ENCODE measurements around the gene PAPOLB.

The PAPOLB gene

DNA sequence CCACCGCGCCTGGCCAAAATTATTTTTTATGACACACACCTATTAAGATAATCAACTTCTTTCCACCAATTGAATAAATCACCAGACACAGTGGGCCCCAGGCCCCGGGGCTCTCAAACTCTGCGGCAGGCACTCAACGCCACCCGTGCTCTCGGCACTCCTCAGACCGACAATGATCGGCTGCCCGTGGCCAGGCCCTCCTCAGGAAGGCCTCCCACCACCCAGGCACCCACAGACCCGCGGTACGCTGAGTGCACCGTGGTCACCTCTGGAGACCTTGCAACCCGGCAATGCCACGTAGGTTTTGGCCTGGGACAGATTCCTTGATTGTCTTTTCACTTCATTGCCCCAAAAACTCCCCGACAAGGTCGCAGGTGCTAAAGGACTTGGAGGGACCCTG is 14.8 kb upstream of the PAPOLB start:
- DNase-seq: no peak

DNA sequence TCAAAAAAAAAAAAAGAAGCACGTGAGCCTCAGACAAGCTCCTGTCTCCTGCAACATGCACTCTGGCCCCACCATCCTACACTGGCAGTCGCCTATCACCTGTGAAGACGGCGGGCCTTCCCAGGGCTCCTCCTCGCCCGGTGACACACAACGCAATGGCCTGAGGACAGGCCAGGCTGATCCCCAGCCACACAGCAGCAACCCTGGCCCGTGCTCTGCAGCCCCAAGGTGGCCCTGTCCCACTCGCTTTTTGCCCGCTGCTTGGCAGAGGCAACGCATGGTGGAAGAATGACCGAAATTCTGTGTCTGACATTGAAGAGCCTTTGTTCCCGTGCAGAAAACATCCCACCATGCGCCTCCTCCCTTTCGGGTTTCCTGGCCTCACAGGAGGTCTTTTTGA is 13.6 kb upstream of the PAPOLB start:
- DNase-seq: no peak

DNA sequence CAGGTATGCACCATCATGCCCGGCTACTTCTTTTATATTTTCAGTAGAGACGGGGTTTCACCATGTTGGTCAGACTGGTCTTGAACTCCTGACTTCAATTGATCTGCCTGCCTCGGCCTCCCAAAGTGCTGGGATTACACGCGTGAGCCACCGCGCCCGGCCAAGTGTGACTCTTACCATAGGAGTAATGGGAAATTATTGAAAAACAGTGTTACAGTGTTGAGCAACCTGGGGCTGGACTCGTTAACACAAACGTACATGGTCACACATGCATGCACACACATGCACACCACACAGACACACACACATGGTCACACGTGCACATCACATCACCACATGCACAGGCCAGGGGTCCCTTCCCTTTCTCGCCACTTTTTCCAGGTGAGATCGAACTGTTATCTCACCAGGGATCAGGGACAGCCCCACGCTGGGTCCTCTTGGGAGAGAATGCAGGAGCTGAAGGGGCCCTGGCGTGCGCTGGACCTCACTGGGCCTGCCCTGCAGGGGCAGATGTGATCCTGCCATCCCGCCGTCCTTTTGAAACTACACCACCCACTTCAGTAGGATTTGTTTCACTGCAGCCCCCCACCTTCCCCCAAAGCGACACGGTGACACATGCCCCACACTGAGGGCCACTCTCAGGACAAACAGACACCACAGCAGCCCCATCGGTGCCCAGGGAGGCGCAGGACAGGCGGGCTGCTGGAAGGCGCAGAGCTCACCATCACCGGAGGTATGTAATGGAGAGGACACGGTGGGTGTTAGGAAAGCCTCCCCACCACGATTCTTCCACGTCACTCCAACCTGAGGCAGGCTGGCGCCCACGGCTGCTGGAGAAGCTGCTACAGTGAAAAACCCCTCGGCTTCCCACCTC is 11.5 kb upstream of the PAPOLB start:
- no peak for DNase-seq

DNA sequence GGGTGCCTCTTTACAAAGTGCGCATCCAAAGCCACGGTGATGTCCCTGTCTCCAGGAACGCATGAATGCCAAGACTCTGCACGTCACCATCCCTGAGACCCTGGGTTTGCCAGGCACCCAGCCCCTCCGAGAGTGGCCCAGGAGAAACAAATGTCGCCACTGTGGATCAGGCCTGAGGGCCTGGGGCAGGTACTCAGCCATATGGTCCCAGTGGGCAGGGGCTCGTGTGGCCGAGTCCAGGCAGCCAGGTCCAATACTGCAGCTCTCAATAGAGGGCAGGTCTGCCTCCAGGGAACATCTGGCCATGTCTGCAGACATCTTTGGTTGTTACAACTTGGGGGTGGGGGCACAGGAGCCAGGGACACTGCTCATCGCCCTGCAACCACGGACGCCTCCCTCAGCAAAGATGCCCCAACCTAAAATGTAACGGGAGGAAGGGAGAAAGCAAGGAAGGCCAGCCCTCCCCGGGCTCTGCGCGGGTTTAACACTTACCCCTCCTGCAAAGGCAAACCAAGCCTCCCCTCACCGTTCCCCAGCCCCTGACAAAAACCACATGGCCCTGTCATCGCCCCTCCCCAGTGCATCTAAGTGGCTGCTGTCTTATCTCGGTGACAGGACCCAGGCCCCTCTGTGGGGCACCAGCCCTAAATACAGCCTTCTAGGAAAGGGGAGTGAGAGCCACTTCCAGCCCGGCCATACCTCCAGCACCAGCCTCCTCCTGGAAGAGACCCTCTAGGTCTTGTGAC is 10.3 kb upstream of the PAPOLB start:
- DNase-seq: no peak

DNA sequence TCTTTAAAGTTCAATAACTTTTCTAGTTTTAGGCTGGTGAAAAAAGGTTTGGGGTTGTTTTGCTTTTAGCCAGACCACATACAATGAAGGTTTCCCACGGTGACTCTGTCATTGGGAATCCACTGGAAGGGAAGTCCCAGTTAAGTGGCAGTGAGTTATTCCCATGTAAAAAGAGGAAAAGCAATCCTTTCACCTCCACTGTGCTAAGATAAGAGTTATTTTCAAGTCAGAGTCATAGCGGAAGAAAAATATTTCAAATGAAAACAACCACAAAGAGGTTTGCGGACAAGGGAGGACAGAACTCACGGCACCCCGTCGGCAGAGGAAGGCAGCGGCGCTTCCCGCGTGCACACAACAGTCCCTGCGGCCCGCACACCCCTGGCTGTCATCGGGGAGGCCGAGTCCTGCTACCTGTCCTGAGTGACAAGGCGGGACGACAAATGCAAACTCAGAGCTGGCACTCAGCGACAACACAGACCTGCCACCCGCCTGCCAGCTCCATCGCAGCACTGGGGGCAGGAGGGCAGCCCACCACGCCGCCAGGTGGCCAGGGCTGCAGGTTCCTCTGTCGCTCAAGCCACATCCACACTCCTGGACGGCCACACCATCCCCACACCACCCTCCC is 9.3 kb upstream of the PAPOLB start:
- DNase-seq: no peak

DNA sequence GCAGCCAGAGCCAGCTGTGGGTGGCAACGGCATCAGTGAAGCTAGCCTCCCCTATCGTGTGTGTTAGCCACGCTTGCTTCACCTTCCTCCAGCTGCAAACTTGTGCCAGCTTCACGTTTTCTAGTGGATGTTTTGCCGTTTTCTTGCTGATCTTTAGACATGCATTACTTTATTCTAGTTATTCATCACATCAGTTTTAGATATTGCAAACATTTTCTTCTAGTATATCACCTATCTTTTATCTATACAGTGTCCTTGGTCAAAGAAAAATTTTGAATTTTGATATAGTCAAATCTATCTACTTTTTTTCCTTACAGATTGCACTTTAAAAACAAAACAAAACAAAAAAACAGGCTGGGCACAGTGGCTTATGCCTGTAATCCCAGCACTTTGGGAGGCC is 6.7 kb upstream of the PAPOLB start:
- no peak for DNase-seq

DNA sequence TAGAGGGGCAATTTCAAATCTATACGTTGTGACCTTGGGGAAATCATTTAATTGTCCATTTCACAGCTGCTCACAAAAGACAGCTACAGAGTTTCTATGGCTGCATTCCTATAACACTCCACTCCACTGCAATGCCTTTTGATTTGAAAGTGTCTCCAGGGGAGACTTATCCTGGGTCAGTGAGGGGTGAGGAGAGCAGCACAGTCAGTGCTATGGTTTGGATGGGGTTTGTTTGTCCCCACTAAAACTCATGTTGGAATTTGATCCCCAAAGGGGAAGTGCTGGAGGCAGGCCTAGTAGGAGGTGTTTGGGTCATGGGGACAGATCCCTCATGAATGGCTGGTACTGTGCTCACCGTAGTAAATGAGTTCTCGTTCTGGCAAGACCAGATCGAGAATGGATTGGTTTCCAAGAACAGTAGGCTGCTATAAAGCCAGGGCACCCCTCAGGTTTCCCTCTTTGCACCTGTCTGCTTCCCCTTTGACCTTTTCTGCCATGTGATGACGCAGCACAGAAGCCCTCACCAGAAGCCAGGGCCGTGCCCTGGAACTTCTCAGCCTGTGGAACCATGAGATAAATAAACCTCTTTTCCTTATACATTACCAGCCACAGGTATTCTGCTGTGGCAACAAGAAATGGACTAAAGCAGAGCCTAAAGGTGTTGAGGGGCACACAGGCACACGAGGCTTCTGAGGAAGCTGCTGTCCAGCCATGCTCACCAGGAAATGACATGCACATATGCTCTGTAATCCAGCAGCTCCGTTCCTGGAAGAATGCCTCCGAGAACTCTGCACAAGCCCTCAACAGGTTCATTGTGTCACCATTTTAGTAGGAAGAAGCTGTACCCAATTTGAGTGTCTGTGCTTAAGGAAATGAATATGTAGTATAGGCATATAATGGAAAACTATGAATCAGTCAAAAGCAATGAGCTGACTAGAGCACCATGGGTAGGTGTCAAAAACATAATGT is 5.0 kb upstream of the PAPOLB start:
- DNase-seq: no peak

DNA sequence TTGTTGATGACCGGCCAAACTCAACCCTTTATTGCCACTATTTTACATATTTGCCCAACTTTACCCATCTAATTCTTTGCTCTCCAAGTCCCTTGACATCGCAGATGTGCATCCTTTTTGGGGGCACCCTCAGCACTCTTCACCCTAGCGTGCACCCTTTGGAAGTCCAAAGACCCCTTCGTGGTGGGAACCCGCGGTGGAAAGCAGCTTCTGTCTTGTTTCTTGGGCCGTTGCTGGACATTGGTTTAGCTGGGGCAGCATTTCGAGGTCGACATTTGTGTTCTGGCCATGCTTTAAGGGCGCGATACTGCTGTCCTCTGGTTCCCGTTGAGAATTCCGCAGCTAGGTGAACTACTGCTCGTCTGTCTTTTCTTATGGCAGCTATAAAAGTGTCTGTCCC is 326 bp upstream of the PAPOLB start:
- DNase-seq: no peak

DNA sequence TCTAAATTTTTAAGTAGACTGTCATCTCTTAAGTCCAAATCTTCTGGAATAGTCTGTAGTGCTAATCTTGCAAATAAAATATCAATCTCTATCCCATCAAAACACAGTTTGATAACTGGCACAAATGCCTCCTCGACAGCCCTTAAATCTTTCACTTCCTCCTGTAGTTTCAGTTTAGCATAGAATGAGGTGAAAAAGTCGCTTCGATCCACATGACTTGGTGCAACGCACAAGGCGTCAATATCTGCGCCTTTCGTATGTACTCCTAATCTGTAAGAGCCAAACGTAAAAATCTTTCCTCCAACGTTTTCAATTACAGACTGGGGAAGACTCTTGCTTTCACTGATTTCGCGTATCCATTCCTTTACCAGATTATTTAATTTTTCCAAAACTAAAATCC is 603 bp downstream of the PAPOLB start:
- DNase-seq: no peak

DNA sequence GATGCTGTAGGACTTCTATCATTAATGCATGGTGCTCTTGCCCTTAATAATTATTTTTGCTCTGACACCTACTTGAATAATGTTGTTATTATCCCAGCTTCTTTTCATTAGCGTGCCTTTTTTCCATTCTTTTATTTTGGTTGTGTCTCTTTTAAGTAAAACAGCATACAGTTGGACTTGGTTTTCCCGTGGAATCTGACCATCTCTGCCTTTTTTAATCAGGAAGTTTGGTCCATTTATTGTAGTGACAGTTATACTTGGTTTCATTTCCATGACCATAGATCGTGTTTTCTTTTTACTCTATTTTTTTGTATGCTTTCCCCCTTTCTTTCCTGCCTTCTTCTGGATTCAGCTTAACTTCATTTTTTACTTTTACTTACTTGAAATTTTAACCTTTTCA is 4.6 kb downstream of the PAPOLB start:
- no peak for DNase-seq

DNA sequence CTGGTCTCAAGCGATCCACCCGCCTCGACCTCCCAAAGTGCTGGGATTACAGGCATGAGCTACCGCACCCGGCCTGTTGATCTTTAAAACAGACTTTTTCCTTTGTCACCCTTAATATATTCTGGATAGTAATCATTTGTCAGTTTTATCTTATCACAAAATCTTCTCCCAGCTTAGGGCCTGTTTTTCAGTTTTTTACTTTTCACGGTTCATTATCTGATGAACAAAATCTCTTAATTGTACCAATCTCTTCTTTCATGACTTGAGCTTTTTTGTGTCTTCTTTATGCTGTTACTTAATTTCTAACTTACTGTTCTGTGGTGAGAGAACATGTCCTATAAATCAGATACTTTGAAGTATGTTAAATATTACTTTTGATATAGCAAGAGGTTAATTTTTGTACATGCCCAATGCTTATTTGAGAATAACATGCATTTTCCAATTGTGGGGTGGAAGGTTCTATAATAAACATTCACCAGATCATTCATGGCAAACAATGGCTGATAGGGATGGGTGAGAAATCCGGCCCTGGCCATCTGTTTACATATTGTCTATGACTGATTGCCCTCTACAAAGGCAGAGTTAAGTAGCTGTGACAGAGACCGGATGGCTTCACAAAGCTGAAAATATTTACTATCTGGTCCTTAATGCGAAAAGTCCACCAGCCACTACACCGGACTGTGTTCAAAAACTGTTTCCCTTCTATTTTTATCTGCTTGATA is 5.3 kb downstream of the PAPOLB start:
- no peak for DNase-seq

DNA sequence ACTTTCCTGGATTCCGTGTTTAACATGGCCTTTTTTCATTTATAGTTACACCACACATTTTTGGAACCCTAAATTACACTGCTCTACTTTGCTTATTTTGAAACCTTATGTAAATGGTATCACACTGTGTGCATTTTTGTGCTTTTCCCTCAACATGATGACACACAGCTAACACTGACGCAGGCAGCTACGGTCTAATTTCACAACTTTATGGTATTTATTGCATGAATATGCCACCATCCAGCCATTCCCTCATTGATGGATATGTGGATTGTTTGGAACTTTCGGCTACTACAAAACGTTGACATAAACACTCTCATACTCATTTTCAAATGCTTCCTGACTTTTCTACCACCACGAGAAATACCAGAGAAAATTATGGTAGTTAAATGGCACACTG is 6.9 kb downstream of the PAPOLB start:
- DNase-seq: no peak

DNA sequence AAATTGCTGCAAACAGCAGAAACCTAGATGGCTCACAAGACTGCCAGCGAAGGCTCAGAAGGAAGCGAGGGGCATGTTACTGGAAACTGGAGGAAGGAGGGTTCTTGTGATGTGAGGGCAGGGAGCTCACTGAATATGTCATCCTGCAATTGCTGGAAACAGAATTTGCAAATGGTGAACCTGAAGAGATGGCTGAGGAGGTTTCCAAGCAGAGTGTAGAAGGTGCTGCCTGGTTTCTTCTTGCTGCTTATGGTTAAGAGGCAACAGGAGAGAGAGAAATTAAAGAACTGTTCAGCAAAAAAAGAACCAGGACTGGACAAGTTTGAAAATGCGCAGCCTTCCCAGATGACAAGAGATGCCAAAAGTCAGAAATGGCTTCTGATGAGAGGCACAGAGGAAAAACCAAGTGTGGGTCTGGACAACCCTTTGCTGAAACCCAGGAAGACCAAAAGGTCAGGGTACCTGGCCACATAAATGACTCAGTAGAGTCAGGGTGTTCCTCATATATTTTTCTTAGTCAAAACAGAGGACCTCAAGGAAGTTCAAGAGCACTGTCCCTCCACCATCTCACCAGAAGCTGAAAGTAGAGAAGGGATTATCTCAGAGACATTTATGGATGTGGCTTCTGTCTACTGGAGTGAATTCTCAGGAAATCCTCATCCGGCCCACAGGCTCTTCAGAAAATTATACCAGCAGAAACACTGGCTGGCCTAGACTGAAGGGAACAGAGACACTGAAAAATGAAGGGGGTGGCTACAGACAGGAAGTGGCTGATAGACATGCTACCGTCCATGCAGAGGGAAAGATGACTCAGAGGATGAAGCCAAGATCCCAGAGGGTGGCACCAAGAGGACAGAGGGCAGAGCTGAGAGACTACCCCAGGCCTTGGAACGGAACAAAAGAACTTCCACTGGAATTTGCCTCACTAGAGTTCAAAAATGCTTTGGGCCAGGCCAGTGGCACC is 10.1 kb downstream of the PAPOLB start:
- DNase-seq: no peak

DNA sequence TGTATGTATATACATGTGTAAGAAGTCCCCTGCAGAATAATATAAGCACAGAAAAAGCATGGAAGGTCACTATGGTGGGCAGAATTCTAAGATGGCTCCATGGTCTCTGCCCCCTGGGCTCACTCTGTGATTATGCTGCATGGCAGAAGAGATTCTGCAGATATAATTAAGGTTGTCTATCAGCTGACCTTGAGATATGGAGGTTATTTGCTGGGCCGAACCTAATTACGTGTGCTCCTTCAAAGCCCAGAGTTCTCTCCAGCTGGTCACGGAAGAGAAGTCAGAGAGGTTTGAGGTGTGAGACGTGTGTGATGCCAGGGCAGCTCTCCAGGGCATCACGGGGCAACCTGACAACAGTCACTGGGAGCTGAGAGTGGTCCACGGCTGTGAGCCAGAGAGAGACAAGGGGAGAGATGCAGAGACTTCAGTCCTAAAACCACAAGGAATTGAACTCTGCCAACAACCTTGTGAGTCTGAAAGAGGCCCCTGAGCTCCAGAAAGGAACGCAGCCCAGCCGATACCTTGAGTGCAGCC is 11.5 kb downstream of the PAPOLB start:
- no peak for DNase-seq

DNA sequence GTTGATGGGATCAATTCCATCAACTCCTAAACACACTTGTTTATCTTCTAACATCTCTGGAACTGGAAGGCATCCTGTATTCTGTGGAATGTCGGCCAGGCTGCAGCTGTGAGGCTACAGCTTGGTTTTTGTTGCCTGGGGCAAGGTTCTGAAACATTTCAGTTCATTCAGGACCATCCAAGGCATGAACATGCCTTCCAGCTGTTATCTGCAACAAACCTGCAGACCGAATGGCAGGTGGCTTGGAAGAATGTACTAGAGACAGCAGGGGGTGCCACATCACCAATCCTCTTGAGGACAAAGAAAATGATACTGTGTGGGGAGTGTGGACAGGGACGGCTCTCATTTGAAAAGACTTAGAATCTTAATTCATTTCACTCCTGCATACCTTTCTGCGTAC is 12.4 kb downstream of the PAPOLB start:
- DNase-seq: no peak

DNA sequence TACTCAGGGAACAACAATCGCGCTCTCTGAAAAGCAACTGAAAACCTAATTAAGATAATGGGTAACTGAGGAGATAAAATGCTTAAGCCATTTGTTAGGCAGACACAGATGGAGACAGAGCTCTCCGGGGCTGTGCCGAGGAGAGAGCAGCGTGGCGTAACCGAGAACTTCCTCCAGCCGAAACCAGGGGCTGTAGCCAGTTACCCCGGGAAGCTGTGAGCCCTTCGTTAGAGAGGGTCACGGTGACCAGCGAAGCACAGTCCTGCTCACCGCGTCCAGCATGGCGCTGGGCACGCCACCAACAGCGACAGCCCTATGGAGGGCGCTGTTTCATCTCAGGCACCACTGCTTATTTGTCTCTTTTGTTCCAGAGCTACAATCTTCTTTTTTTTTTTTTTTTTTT is 16.1 kb downstream of the PAPOLB start:
- no peak for DNase-seq

DNA sequence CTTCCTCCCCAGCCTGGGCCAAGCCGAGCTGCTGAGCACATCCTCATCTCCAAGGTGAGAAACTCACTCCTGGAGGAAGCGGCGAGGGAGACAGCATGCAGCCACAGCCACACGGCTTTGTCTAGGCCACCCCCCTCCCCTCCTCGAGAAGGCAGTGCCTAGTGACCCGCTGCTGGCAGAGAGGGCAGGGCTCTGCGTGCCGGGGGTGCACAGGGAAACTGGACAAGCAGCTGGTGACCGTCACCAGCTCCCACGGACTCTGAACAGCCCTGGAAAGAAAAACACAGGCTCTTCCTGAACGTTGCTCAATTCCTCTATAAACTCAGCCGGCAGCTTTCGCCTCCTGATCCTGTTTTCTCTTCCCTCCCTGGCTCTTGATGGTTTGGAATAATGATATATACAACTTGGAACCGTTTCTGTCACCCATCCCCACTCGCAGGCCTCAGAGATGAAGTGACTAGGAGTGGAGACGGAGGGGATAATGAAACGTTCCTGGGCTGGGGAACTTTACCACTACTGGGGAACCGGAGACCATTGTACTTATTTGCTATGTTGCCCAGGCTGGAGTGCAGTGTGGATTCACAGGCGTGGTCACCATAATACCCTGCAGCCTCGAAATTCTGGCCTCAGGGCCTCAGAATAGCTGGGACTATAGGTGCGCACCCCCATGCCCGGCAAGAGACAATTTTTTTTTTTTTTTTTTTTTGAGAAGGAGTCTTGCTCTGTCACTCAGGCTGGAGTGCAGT is 19.3 kb downstream of the PAPOLB start:
- no peak for DNase-seq

DNA sequence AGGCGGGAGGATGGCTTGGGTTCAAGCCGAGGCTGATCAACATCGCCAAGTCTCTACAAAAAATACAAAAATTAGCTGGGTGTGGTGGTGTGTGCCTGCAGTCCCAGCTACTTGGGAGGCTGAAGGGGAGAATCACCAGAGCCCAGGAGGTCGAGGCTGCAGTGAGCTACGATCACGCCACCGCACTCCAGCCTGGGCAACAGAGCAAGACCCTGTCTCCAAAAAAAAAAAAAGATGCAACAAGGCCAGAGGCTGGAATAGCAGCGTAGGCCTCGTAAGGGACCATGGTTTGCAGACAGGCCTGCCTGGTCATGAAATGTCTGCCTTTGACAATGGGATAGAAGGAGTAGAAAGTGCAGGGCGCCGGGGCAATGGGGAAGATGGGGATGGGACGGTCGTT is 20.0 kb downstream of the PAPOLB start:
- no peak for DNase-seq

DNA sequence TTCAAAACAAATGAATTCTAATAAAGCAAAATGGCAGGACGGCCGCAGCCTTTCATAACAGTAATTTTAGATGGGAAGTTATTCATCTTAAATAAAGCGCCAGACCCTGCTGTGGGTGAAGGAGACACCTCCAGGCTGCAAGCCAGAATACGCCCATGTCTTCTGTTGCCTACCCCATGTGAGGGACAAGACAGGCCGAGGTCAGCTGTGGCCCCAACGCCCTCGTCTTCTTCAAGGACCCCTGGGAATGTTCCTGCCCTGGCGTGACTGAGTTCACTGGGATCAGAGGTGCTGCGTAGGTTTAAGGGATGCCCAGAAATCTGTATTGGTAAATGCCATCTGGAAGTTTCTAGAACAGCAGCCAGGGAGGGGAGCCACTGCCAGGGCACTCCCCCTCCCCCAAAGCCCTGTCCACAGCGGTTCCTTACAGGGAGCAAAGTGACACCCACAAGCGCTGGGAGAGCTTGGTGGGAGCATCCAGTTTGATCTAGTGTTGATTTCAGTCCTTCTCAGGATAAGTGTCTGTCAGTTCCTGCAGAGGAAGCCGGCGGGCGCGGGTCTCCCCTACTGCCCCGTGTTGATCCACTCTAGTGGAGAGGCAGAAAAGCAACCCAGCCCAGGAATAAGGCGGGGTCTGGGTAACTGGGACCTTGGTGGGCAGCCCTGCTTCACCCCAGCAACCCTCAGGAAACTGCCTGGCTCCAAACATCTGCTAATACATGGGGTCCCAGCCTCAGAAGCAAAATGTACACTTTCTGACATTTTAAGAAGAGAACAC is 20.6 kb downstream of the PAPOLB start:
- no peak for DNase-seq
